ENCODE data around the gene GMDS. TPM values are rescaled to one million over a fixed set of nuclear protein-coding genes. Genes with fewer than 3 reads are reported as not detected.
A peak's percentile ranks its signal among the peaks of the same experiment; 100 is the strongest.

GMDS gene
- polyA plus RNA-seq, 1 experiment = 7.1 TPM

- ChIA-PET CTCF (no interaction called here), POLR2A (no interaction called here)
- TF ChIP-seq CTCF (IDR thresholded peaks at IDR 0.05; ENCODE audit: insufficient read depth, low read depth, low read length) = no peak
- no peak overlapping the region for H3K4me3 ChIP-seq (ENCODE audit: low read depth, low read length)
- H3K27me3 ChIP-seq (ENCODE audit: control insufficient read depth, insufficient read depth, low read length) = no peaks in the 10 kb centered on the region
- H3K36me3 ChIP-seq (ENCODE audit: control insufficient read depth, insufficient read depth, low read length) = no peaks in the 10 kb centered on the region
- no peak for DNase-seq (ENCODE audit: low read depth)
Measured at GRCh38 chr6:1966713-1967112, 278.7 kb downstream of the GMDS start.

GRCh38 chr6:1965596-1966224 is 279.7 kb downstream of the GMDS start:
- Histone ChIP-seq H3K36me3 (ENCODE audit: control insufficient read depth, insufficient read depth, low read length) (no peaks in the 10 kb centered on the region), H3K4me3 (ENCODE audit: low read depth, low read length) (no peak overlapping the region), H3K27me3 (ENCODE audit: control insufficient read depth, insufficient read depth, low read length) (no peaks in the 10 kb centered on the region)
- TF ChIP-seq CTCF (IDR thresholded peaks at IDR 0.05; ENCODE audit: insufficient read depth, low read depth, low read length) = no peak
- DNase-seq (ENCODE audit: low read depth) = peak; percentile 35
- POLR2A ChIA-PET = no interaction called here
- CTCF ChIA-PET = interaction anchor here (1.0 kb wide), 1 partner anchor 25 kb away, joined by 3 read pairs; no protein-coding TSS in a partner anchor

GRCh38 chr6:1963596-1963995 is 281.8 kb downstream of the GMDS start:
- no peak for TF ChIP-seq CTCF (IDR thresholded peaks at IDR 0.05; ENCODE audit: insufficient read depth, low read depth, low read length)

GRCh38 chr6:1962201-1962600 is 283.2 kb downstream of the GMDS start:
- DNase-seq (ENCODE audit: low read depth) = no peak
- Histone ChIP-seq H3K36me3 (ENCODE audit: control insufficient read depth, insufficient read depth, low read length) (no peaks in the 10 kb centered on the region), H3K27me3 (ENCODE audit: control insufficient read depth, insufficient read depth, low read length) (no peaks in the 10 kb centered on the region), H3K4me3 (ENCODE audit: low read depth, low read length) (no peak overlapping the region)
- ChIA-PET POLR2A (no interaction called here), CTCF (no interaction called here)
- TF ChIP-seq CTCF (IDR thresholded peaks at IDR 0.05; ENCODE audit: insufficient read depth, low read depth, low read length) = no peak

More at GRCh38 chr6:1963596-1963995, 281.8 kb downstream of the GMDS start:
- DNase-seq (ENCODE audit: low read depth) = no peak
- ChIA-PET POLR2A (no interaction called here), CTCF (interaction anchor here (0.9 kb wide), 1 partner anchor 8 kb away, joined by 3 read pairs; no protein-coding TSS in a partner anchor)
- Histone ChIP-seq H3K36me3 (ENCODE audit: control insufficient read depth, insufficient read depth, low read length) (no peaks in the 10 kb centered on the region), H3K4me3 (ENCODE audit: low read depth, low read length) (no peak overlapping the region), H3K27me3 (ENCODE audit: control insufficient read depth, insufficient read depth, low read length) (no peaks in the 10 kb centered on the region)

GRCh38 chr6:1960486-1961142 is 284.8 kb downstream of the GMDS start:
- Histone ChIP-seq H3K27me3 (ENCODE audit: control insufficient read depth, insufficient read depth, low read length) (no peaks in the 10 kb centered on the region), H3K36me3 (ENCODE audit: control insufficient read depth, insufficient read depth, low read length) (no peaks in the 10 kb centered on the region), H3K4me3 (ENCODE audit: low read depth, low read length) (no peak overlapping the region)
- CTCF ChIA-PET = interaction anchor here (0.9 kb wide), 1 partner anchor 61 kb away, joined by 3 read pairs; no protein-coding TSS in a partner anchor
- POLR2A ChIA-PET = no interaction called here
- DNase-seq (ENCODE audit: low read depth) = no peak
- TF ChIP-seq CTCF (IDR thresholded peaks at IDR 0.05; ENCODE audit: insufficient read depth, low read depth, low read length) = no peak

Measured in BJ (cell line).